ENCODE data around the gene PPIL1.

- no peak for TF ChIP-seq POLR2AphosphoS5 (IDR thresholded peaks at IDR 0.05)
- no peak for TF ChIP-seq CTCF (IDR thresholded peaks at IDR 0.05; ENCODE audit: poor library complexity, severe bottlenecking)
- TF ChIP-seq REST (IDR thresholded peaks at IDR 0.05; ENCODE audit: borderline replicate concordance), result no peak
- TF ChIP-seq EZH2 (IDR thresholded peaks at IDR 0.05; ENCODE audit: borderline replicate concordance, insufficient read depth, low read length, poor library complexity, severe bottlenecking), result no peak
- no peak for TF ChIP-seq RAD21 (conservative IDR thresholded peaks at IDR 0.05)
- TF ChIP-seq SMC3 (conservative IDR thresholded peaks at IDR 0.05; ENCODE audit: poor library complexity), result no peak
- TF ChIP-seq EP300 (conservative IDR thresholded peaks at IDR 0.05; ENCODE audit: poor library complexity, severe bottlenecking), result no peak
Measured at GRCh38 chr6:36908747-36909146, 34.1 kb upstream of the PPIL1 start.

Data from neural cell (in vitro differentiated cells).